ENCODE measurements around the gene ZNF474.

Gene ZNF474

GRCh38 chr5:122101636-122102285 lies 27.6 kb upstream of the ZNF474 start:
- Histone ChIP-seq H3K27me3 (ENCODE audit: control insufficient read depth, insufficient read depth, low read length) (no peaks in the 10 kb centered on the region), H3K36me3 (ENCODE audit: control insufficient read depth, insufficient read depth, low read length) (no peaks in the 10 kb centered on the region), H3K4me1 (ENCODE audit: control insufficient read depth, insufficient read depth, low read length) (peaks cover 10% of the 10 kb centered on the region), H3K9me3 (ENCODE audit: control insufficient read depth, insufficient read depth, low read length) (no peaks in the 10 kb centered on the region), H3K4me3 (ENCODE audit: low read depth, low read length) (no peak overlapping the region), H3K9ac (ENCODE audit: low read depth, low read length) (no peak overlapping the region)

GRCh38 chr5:122102825-122103224 lies 26.5 kb upstream of the ZNF474 start:
- no peak overlapping the region for H3K9ac ChIP-seq (ENCODE audit: low read depth, low read length)
- no peaks in the 10 kb centered on the region for H3K36me3 ChIP-seq (ENCODE audit: control insufficient read depth, insufficient read depth, low read length)

GRCh38 chr5:122105909-122106308 lies 23.4 kb upstream of the ZNF474 start:
- H3K4me3 ChIP-seq (ENCODE audit: low read depth, low read length), result no peak overlapping the region
- no peaks in the 10 kb centered on the region for H3K27me3 ChIP-seq (ENCODE audit: control insufficient read depth, insufficient read depth, low read length)
- no peaks in the 10 kb centered on the region for H3K36me3 ChIP-seq (ENCODE audit: control insufficient read depth, insufficient read depth, low read length)
- H3K9me3 ChIP-seq (ENCODE audit: control insufficient read depth, insufficient read depth, low read length), result no peaks in the 10 kb centered on the region
- no peak overlapping the region for H3K9ac ChIP-seq (ENCODE audit: low read depth, low read length)
- no peaks in the 10 kb centered on the region for H3K4me1 ChIP-seq (ENCODE audit: control insufficient read depth, insufficient read depth, low read length)

More at GRCh38 chr5:122102825-122103224, 26.5 kb upstream of the ZNF474 start:
- H3K27me3 ChIP-seq (ENCODE audit: control insufficient read depth, insufficient read depth, low read length), result no peaks in the 10 kb centered on the region
- H3K4me3 ChIP-seq (ENCODE audit: low read depth, low read length), result no peak overlapping the region
- no peaks in the 10 kb centered on the region for H3K9me3 ChIP-seq (ENCODE audit: control insufficient read depth, insufficient read depth, low read length)
- H3K4me1 ChIP-seq (ENCODE audit: control insufficient read depth, insufficient read depth, low read length), result peaks cover 10% of the 10 kb centered on the region

GRCh38 chr5:122107016-122107415 lies 22.3 kb upstream of the ZNF474 start:
- Histone ChIP-seq H3K9me3 (ENCODE audit: control insufficient read depth, insufficient read depth, low read length) (no peaks in the 10 kb centered on the region), H3K9ac (ENCODE audit: low read depth, low read length) (no peak overlapping the region), H3K27me3 (ENCODE audit: control insufficient read depth, insufficient read depth, low read length) (no peaks in the 10 kb centered on the region), H3K4me1 (ENCODE audit: control insufficient read depth, insufficient read depth, low read length) (no peaks in the 10 kb centered on the region), H3K36me3 (ENCODE audit: control insufficient read depth, insufficient read depth, low read length) (no peaks in the 10 kb centered on the region), H3K4me3 (ENCODE audit: low read depth, low read length) (no peak overlapping the region)

- H3K27me3 ChIP-seq (ENCODE audit: control insufficient read depth, insufficient read depth, low read length), result no peaks in the 10 kb centered on the region
Observed at GRCh38 chr5:122110987-122111386, 18.4 kb upstream of the ZNF474 start.

GRCh38 chr5:122111460-122111859 lies 17.9 kb upstream of the ZNF474 start:
- H3K27me3 ChIP-seq (ENCODE audit: control insufficient read depth, insufficient read depth, low read length), result no peaks in the 10 kb centered on the region
- no peak overlapping the region for H3K4me3 ChIP-seq (ENCODE audit: low read depth, low read length)
- H3K9me3 ChIP-seq (ENCODE audit: control insufficient read depth, insufficient read depth, low read length), result no peaks in the 10 kb centered on the region
- H3K9ac ChIP-seq (ENCODE audit: low read depth, low read length), result no peak overlapping the region
- H3K4me1 ChIP-seq (ENCODE audit: control insufficient read depth, insufficient read depth, low read length), result no peaks in the 10 kb centered on the region
- no peaks in the 10 kb centered on the region for H3K36me3 ChIP-seq (ENCODE audit: control insufficient read depth, insufficient read depth, low read length)

More at GRCh38 chr5:122110987-122111386, 18.4 kb upstream of the ZNF474 start:
- Histone ChIP-seq H3K9ac (ENCODE audit: low read depth, low read length) (no peak overlapping the region), H3K4me3 (ENCODE audit: low read depth, low read length) (no peak overlapping the region), H3K4me1 (ENCODE audit: control insufficient read depth, insufficient read depth, low read length) (no peaks in the 10 kb centered on the region), H3K9me3 (ENCODE audit: control insufficient read depth, insufficient read depth, low read length) (no peaks in the 10 kb centered on the region), H3K36me3 (ENCODE audit: control insufficient read depth, insufficient read depth, low read length) (no peaks in the 10 kb centered on the region)

GRCh38 chr5:122112063-122112462 lies 17.3 kb upstream of the ZNF474 start:
- Histone ChIP-seq H3K4me3 (ENCODE audit: low read depth, low read length) (no peak overlapping the region), H3K9ac (ENCODE audit: low read depth, low read length) (no peak overlapping the region), H3K9me3 (ENCODE audit: control insufficient read depth, insufficient read depth, low read length) (no peaks in the 10 kb centered on the region), H3K27me3 (ENCODE audit: control insufficient read depth, insufficient read depth, low read length) (no peaks in the 10 kb centered on the region), H3K36me3 (ENCODE audit: control insufficient read depth, insufficient read depth, low read length) (no peaks in the 10 kb centered on the region), H3K4me1 (ENCODE audit: control insufficient read depth, insufficient read depth, low read length) (no peaks in the 10 kb centered on the region)

- H3K4me3 ChIP-seq (ENCODE audit: low read depth, low read length), result no peak overlapping the region
- no peak overlapping the region for H3K9ac ChIP-seq (ENCODE audit: low read depth, low read length)
- no peaks in the 10 kb centered on the region for H3K36me3 ChIP-seq (ENCODE audit: control insufficient read depth, insufficient read depth, low read length)
- H3K27me3 ChIP-seq (ENCODE audit: control insufficient read depth, insufficient read depth, low read length), result no peaks in the 10 kb centered on the region
- H3K4me1 ChIP-seq (ENCODE audit: control insufficient read depth, insufficient read depth, low read length), result no peaks in the 10 kb centered on the region
- no peaks in the 10 kb centered on the region for H3K9me3 ChIP-seq (ENCODE audit: control insufficient read depth, insufficient read depth, low read length)
Observed at GRCh38 chr5:122112733-122113558, 16.4 kb upstream of the ZNF474 start.

GRCh38 chr5:122114501-122114900 lies 14.8 kb upstream of the ZNF474 start:
- no peaks in the 10 kb centered on the region for H3K36me3 ChIP-seq (ENCODE audit: control insufficient read depth, insufficient read depth, low read length)
- no peak overlapping the region for H3K4me3 ChIP-seq (ENCODE audit: low read depth, low read length)
- H3K4me1 ChIP-seq (ENCODE audit: control insufficient read depth, insufficient read depth, low read length), result no peaks in the 10 kb centered on the region
- H3K27me3 ChIP-seq (ENCODE audit: control insufficient read depth, insufficient read depth, low read length), result no peaks in the 10 kb centered on the region
- H3K9ac ChIP-seq (ENCODE audit: low read depth, low read length), result no peak overlapping the region
- no peaks in the 10 kb centered on the region for H3K9me3 ChIP-seq (ENCODE audit: control insufficient read depth, insufficient read depth, low read length)

GRCh38 chr5:122118356-122118948 lies 10.9 kb upstream of the ZNF474 start:
- H3K4me3 ChIP-seq (ENCODE audit: low read depth, low read length), result no peak overlapping the region
- H3K4me1 ChIP-seq (ENCODE audit: control insufficient read depth, insufficient read depth, low read length), result no peaks in the 10 kb centered on the region
- no peaks in the 10 kb centered on the region for H3K36me3 ChIP-seq (ENCODE audit: control insufficient read depth, insufficient read depth, low read length)
- H3K9me3 ChIP-seq (ENCODE audit: control insufficient read depth, insufficient read depth, low read length), result no peaks in the 10 kb centered on the region
- no peaks in the 10 kb centered on the region for H3K27me3 ChIP-seq (ENCODE audit: control insufficient read depth, insufficient read depth, low read length)
- H3K9ac ChIP-seq (ENCODE audit: low read depth, low read length), result no peak overlapping the region

- H3K9me3 ChIP-seq (ENCODE audit: control insufficient read depth, insufficient read depth, low read length), result no peaks in the 10 kb centered on the region
Observed at GRCh38 chr5:122119205-122119604, 10.1 kb upstream of the ZNF474 start.

GRCh38 chr5:122120493-122120892 lies 8.9 kb upstream of the ZNF474 start:
- Histone ChIP-seq H3K4me1 (ENCODE audit: control insufficient read depth, insufficient read depth, low read length) (no peaks in the 10 kb centered on the region), H3K4me3 (ENCODE audit: low read depth, low read length) (no peak overlapping the region), H3K9ac (ENCODE audit: low read depth, low read length) (no peak overlapping the region), H3K9me3 (ENCODE audit: control insufficient read depth, insufficient read depth, low read length) (no peaks in the 10 kb centered on the region), H3K27me3 (ENCODE audit: control insufficient read depth, insufficient read depth, low read length) (no peaks in the 10 kb centered on the region), H3K36me3 (ENCODE audit: control insufficient read depth, insufficient read depth, low read length) (no peaks in the 10 kb centered on the region)

More at GRCh38 chr5:122119205-122119604, 10.1 kb upstream of the ZNF474 start:
- H3K4me1 ChIP-seq (ENCODE audit: control insufficient read depth, insufficient read depth, low read length), result no peaks in the 10 kb centered on the region
- no peaks in the 10 kb centered on the region for H3K36me3 ChIP-seq (ENCODE audit: control insufficient read depth, insufficient read depth, low read length)
- H3K27me3 ChIP-seq (ENCODE audit: control insufficient read depth, insufficient read depth, low read length), result no peaks in the 10 kb centered on the region
- no peak overlapping the region for H3K9ac ChIP-seq (ENCODE audit: low read depth, low read length)
- H3K4me3 ChIP-seq (ENCODE audit: low read depth, low read length), result no peak overlapping the region

All from iPS-15b (cell line).